Measurements from ENCODE around the gene CACNA1C.

DNA sequence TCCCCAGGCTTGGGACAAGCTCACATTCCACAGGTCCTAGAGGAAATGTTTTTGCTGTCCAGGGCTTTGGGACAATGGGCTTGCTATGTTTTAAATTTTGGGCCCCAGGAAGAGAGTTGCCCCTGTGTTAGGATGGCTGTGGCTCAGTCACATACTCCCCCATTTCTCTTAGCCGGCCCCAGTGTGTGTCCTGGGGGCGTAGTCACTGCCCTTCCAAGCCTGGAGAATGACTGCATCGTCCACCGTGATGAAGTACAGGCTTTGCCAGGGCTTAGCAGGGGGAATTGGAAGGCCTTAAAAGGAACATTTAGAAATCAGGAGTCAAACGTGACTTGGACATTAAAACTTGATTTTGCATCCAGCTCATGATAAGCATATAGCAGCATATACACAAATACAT, 293.6 kb downstream of the CACNA1C start:
- TF ChIP-seq POLR2AphosphoS5 (IDR thresholded peaks at IDR 0.05) (no peak), POLR2A (IDR thresholded peaks at IDR 0.05) (no peak)
- TF ChIP-seq, protein P1, sequence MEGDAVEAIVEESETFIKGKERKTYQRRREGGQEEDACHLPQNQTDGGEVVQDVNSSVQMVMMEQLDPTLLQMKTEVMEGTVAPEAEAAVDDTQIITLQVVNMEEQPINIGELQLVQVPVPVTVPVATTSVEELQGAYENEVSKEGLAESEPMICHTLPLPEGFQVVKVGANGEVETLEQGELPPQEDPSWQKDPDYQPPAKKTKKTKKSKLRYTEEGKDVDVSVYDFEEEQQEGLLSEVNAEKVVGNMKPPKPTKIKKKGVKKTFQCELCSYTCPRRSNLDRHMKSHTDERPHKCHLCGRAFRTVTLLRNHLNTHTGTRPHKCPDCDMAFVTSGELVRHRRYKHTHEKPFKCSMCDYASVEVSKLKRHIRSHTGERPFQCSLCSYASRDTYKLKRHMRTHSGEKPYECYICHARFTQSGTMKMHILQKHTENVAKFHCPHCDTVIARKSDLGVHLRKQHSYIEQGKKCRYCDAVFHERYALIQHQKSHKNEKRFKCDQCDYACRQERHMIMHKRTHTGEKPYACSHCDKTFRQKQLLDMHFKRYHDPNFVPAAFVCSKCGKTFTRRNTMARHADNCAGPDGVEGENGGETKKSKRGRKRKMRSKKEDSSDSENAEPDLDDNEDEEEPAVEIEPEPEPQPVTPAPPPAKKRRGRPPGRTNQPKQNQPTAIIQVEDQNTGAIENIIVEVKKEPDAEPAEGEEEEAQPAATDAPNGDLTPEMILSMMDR (IDR thresholded peaks at IDR 0.05): no peak
